Neural cell (in vitro differentiated cells): ENCODE results near the gene PORCN. TPM values are rescaled to one million over a fixed set of nuclear protein-coding genes. Genes with fewer than 3 reads are reported as not detected.

Experiments used
- H2AFZ ChIP-seq: fragments of 200-600, 300-800 bp; sonication (generic), shearing (Covaris generic); 2 replicates; pipeline ENCODE4 v1.6.0; 2014; ENCODE audit warnings: low read depth, mild to moderate bottlenecking, antibody characterized with exemption, low read length, moderate library complexity
- H3F3A ChIP-seq: fragments of 200-600 bp; shearing (Covaris generic); 2 replicates; pipeline ENCODE4 v1.6.1; 2016; ENCODE audit warnings: mild to moderate bottlenecking, moderate library complexity, mixed read lengths, antibody characterized with exemption, low read length; ENCODE audit not compliant: insufficient read depth, poor library complexity, severe bottlenecking
- H3K27ac ChIP-seq: fragments of 200-600, 300-800 bp; sonication (generic), shearing (Covaris generic); 2 replicates; pipeline ENCODE4 v1.5.1; 2014; ENCODE audit warnings: mild to moderate bottlenecking, low read length, moderate library complexity
- H3K27me3 ChIP-seq: fragments of 300-800, 200-600 bp; sonication (generic), shearing (Covaris generic); 2 replicates; pipeline ENCODE4 v1.6.0; 2014; ENCODE audit warnings: mild to moderate bottlenecking, low read depth, low read length, moderate library complexity; ENCODE audit not compliant: insufficient read depth
- H3K36me3 ChIP-seq: fragments of 300-800, 200-600 bp; sonication (generic), shearing (Covaris generic); 2 replicates; pipeline ENCODE4 v1.5.1; 2014; ENCODE audit warnings: mild to moderate bottlenecking, antibody characterized with exemption, low read length, moderate library complexity; ENCODE audit not compliant: insufficient read depth
- H3K4me2 ChIP-seq: fragments of 300-800, 200-600 bp; sonication (generic), shearing (Covaris generic); 2 replicates; pipeline ENCODE4 v1.6.0; 2014; ENCODE audit warnings: mild to moderate bottlenecking, low read length
- H3K4me3 ChIP-seq: fragments of 300-800, 200-600 bp; sonication (generic), shearing (Covaris generic); 2 replicates; pipeline ENCODE4 v1.5.1; 2014; ENCODE audit warnings: mild to moderate bottlenecking, low read length, moderate library complexity
- H3K79me2 ChIP-seq: fragments of 200-600 bp; shearing (Covaris generic); replicated peaks from 2 replicates; pipeline ENCODE4 v1.6.0; 2014; ENCODE audit warnings: mild to moderate bottlenecking, low read length, moderate library complexity; ENCODE audit not compliant: insufficient read depth
- H3K9ac ChIP-seq: fragments of 300-800, 200-600 bp; sonication (generic), shearing (Covaris generic); 2 replicates; pipeline ENCODE4 v1.6.1; 2016; ENCODE audit warnings: mild to moderate bottlenecking, low read length, mixed read lengths
- H3K9me2 ChIP-seq: fragments of 200-600 bp; shearing (Covaris generic); 2 replicates; pipeline ENCODE4 v1.6.1; 2016; ENCODE audit warnings: mild to moderate bottlenecking, low read length, mixed read lengths; ENCODE audit not compliant: insufficient read depth
- H3K9me3 ChIP-seq: fragments of 200-600, 300-800 bp; sonication (generic), shearing (Covaris generic); 2 replicates; pipeline ENCODE4 v1.6.1; 2016; ENCODE audit warnings: mild to moderate bottlenecking, mixed run types, low read length, moderate library complexity, mixed read lengths
- H4K20me1 ChIP-seq: fragments of 200-600 bp; shearing (Covaris generic); 2 replicates; pipeline ENCODE4 v1.6.1; 2016; ENCODE audit warnings: mild to moderate bottlenecking, mixed run types; ENCODE audit not compliant: insufficient read depth
- EP300 ChIP-seq: fragments of 450-650 bp; conservative IDR thresholded peaks from 2 replicates; pipeline ENCODE4 v1.6.1; 2014; ENCODE audit warnings: antibody characterized with exemption, mild to moderate bottlenecking, moderate library complexity; ENCODE audit not compliant: poor library complexity, severe bottlenecking
- EZH2 ChIP-seq: fragments of 200-600, 300-800 bp; shearing (Covaris generic), sonication (generic); IDR thresholded peaks from 2 replicates; pipeline ENCODE4 v1.6.1; 2014; ENCODE audit warnings: antibody characterized with exemption, low read length, borderline replicate concordance, mild to moderate bottlenecking; ENCODE audit not compliant: insufficient read depth, poor library complexity, severe bottlenecking
- MXI1 ChIP-seq: fragments of 450-650 bp; conservative IDR thresholded peaks from 2 replicates; pipeline ENCODE4 v1.6.1; 2014; ENCODE audit warnings: antibody characterized with exemption, mild to moderate bottlenecking; ENCODE audit not compliant: poor library complexity, severe bottlenecking
- POLR2AphosphoS5 ChIP-seq: IDR thresholded peaks from 2 replicates; pipeline ENCODE4 v1.6.1; 2012
- RAD21 ChIP-seq: fragments of 450-650 bp; conservative IDR thresholded peaks from 2 replicates; pipeline ENCODE4 v1.6.1; 2014; ENCODE audit warnings: antibody characterized with exemption, mild to moderate bottlenecking, moderate library complexity
- SMC3 ChIP-seq: fragments of 450-650 bp; conservative IDR thresholded peaks from 2 replicates; pipeline ENCODE4 v1.6.1; 2014; ENCODE audit warnings: antibody characterized with exemption, mild to moderate bottlenecking, moderate library complexity; ENCODE audit not compliant: poor library complexity
- TAF1 ChIP-seq: IDR thresholded peaks from 2 replicates; pipeline ENCODE4 v1.6.1; 2012; ENCODE audit warnings: low read depth
- polyA plus RNA-seq: library from polyadenylated mRNA; depleted of rRNA; stranded (reverse); fragments of >200 nt; gene quantifications from 2 replicates; pipeline ENCODE4 v1.2.3, GENCODE V29; 2014
- TF ChIP-seq, protein P1 (sequence below): fragments of 450-650 bp; IDR thresholded peaks from 2 replicates; pipeline ENCODE4 v1.5.1; 2014; ENCODE audit warnings: antibody characterized with exemption, mild to moderate bottlenecking, moderate library complexity; ENCODE audit not compliant: poor library complexity, severe bottlenecking
- TF ChIP-seq, protein P2 (sequence below): IDR thresholded peaks from 2 replicates; pipeline ENCODE4 v1.6.1; 2012; ENCODE audit warnings: borderline replicate concordance

The PORCN gene
- polyA plus RNA-seq, 1 donor from 2014 or later = 29.8 TPM

DNA sequence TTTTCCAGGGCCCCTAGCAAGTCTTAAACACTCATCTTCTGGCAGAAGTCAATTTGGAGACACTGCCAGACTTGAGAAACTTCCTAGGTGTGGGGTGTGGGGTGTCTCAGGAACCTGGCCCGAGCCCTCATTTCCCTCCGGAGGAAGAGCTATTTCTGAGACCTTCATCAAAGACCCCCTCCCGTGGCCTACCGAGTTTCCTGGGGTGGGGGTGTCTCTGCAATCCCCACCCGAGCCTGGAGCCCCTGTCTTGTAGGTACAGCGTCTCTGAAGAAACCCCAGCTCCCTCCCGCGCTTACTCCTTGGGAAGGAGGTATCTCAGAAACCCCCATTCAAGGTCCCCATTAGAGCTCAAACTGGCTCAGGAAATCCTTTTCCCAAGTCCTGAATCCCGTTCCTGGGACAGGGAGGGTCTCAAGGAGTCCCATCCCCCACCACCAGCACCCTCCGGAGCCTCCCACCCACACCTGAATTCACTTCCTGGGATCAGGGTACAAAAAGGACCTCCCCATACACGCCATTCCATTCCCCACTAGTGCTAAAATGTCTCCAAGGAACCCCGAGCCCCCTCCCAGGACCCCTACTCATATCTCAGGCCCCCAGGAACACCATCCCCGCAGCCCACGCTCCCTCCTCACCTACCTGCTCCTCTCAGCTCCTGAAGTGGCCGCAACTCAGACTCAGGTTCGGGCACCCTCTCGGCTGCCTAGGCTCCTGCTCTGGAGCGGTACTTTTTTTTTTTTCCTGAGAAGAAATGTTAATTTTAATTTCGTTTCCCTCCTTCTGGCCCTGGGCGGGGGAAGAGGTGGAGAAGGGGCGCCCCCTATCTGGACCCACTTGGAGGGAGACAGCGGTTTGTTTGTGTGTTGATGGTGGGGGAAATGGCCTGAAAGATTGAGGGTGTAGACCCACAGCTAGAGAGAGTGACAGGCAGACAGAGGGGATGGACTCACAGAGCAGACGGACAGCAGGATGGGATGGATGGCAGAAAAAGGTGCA lies 39.8 kb upstream of the PORCN start:
- no peaks in the 10 kb centered on the region for H3K27me3 ChIP-seq
- no peak overlapping the region for H3K9ac ChIP-seq
- no peaks in the 10 kb centered on the region for H3K79me2 ChIP-seq
- no peak overlapping the region for H2AFZ ChIP-seq
- no peak overlapping the region for H3K4me3 ChIP-seq
- H3K36me3 ChIP-seq = no peaks in the 10 kb centered on the region
- no peak overlapping the region for H3K4me2 ChIP-seq
- no peaks in the 10 kb centered on the region for H3K9me2 ChIP-seq
- no peaks in the 10 kb centered on the region for H3F3A ChIP-seq
- TF ChIP-seq EZH2 (no peak), POLR2AphosphoS5 (no peak), TAF1 (no peak), SMC3 (no peak), EP300 (no peak), RAD21 (no peak), MXI1 (no peak)
- TF ChIP-seq, protein P1, sequence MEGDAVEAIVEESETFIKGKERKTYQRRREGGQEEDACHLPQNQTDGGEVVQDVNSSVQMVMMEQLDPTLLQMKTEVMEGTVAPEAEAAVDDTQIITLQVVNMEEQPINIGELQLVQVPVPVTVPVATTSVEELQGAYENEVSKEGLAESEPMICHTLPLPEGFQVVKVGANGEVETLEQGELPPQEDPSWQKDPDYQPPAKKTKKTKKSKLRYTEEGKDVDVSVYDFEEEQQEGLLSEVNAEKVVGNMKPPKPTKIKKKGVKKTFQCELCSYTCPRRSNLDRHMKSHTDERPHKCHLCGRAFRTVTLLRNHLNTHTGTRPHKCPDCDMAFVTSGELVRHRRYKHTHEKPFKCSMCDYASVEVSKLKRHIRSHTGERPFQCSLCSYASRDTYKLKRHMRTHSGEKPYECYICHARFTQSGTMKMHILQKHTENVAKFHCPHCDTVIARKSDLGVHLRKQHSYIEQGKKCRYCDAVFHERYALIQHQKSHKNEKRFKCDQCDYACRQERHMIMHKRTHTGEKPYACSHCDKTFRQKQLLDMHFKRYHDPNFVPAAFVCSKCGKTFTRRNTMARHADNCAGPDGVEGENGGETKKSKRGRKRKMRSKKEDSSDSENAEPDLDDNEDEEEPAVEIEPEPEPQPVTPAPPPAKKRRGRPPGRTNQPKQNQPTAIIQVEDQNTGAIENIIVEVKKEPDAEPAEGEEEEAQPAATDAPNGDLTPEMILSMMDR = no peak
- TF ChIP-seq, protein P2, sequence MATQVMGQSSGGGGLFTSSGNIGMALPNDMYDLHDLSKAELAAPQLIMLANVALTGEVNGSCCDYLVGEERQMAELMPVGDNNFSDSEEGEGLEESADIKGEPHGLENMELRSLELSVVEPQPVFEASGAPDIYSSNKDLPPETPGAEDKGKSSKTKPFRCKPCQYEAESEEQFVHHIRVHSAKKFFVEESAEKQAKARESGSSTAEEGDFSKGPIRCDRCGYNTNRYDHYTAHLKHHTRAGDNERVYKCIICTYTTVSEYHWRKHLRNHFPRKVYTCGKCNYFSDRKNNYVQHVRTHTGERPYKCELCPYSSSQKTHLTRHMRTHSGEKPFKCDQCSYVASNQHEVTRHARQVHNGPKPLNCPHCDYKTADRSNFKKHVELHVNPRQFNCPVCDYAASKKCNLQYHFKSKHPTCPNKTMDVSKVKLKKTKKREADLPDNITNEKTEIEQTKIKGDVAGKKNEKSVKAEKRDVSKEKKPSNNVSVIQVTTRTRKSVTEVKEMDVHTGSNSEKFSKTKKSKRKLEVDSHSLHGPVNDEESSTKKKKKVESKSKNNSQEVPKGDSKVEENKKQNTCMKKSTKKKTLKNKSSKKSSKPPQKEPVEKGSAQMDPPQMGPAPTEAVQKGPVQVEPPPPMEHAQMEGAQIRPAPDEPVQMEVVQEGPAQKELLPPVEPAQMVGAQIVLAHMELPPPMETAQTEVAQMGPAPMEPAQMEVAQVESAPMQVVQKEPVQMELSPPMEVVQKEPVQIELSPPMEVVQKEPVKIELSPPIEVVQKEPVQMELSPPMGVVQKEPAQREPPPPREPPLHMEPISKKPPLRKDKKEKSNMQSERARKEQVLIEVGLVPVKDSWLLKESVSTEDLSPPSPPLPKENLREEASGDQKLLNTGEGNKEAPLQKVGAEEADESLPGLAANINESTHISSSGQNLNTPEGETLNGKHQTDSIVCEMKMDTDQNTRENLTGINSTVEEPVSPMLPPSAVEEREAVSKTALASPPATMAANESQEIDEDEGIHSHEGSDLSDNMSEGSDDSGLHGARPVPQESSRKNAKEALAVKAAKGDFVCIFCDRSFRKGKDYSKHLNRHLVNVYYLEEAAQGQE = no peak
- H3K9me3 ChIP-seq = no peaks in the 10 kb centered on the region
- no peak overlapping the region for H3K27ac ChIP-seq
- H4K20me1 ChIP-seq = no peaks in the 10 kb centered on the region

DNA sequence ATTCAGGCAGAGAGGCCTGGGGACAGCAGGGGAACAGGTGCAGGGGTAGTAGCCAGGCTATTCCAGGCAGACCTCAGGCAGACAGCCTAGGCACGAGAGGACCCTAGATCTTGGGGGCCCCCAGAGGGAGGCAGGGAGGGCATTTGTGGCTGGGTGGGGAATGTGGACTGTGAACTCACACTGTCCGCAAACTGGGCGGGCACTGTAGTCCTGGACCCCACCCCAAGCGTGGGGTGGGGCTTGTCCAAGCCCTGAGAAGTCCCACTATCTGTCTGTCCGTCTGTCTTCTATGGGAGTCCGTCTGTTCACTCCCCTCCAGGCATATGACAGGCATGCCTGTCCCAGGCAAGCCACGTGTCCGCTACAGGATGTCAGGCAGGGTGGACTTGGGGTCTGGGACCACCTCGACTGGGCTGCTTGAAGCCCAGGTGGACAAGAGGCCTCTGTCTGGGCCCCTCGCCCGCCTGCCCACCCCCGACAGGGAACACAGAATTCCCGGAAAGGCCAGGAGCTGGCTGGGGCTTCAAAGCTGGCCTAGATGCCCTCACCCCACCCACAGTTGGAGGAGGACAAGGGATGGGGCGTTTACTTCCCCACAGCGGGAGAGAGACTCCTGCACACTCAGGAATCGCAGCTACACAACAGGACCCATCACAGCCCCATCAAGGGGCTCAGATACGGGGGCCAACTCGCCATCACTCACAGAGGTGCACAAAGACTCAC lies 38.5 kb upstream of the PORCN start, which contains the start of gene SLC38A5:
TSS of gene SLC38A5 (minus strand) at position 151 of the 723 bp plus-strand sequence. CDS start 2,336 bp downstream, outside the sequence.
- no peak within 1 kb of the TSS for H2AFZ ChIP-seq
- no peaks in the 10 kb centered on the region for H3K36me3 ChIP-seq
- no peaks in the 10 kb centered on the region for H3K27me3 ChIP-seq
- H3K9me3 ChIP-seq = no peaks in the 10 kb centered on the region
- no peak within 1 kb of the TSS for H3K4me2 ChIP-seq
- H4K20me1 ChIP-seq = no peaks in the 10 kb centered on the region
- no peaks in the 10 kb centered on the region for H3K79me2 ChIP-seq
- no peaks in the 10 kb centered on the region for H3F3A ChIP-seq
- H3K9ac ChIP-seq = no peak within 1 kb of the TSS
- no peak within 1 kb of the TSS for H3K27ac ChIP-seq
- no peak for TF ChIP-seq TAF1
- no peak for TF ChIP-seq EP300
- TF ChIP-seq, protein P2 = no peak
- TF ChIP-seq RAD21 = no peak
- no peak for TF ChIP-seq MXI1
- TF ChIP-seq, protein P1 = no peak
- no peak for TF ChIP-seq EZH2
- TF ChIP-seq SMC3 = no peak
- TF ChIP-seq POLR2AphosphoS5 = no peak
- no peak within 1 kb of the TSS for H3K4me3 ChIP-seq
- no peaks in the 10 kb centered on the region for H3K9me2 ChIP-seq
